ENCODE measurements around the gene OCA2. TPM values are rescaled to one million over a fixed set of nuclear protein-coding genes. Genes with fewer than 3 reads are reported as not detected.

The OCA2 gene
- total and polyA plus RNA-seq, 2 of the 8 experiments (the other 6 are each of a cell fraction or from before 2014, with no cell fraction given) = 0.20 TPM

DNA sequence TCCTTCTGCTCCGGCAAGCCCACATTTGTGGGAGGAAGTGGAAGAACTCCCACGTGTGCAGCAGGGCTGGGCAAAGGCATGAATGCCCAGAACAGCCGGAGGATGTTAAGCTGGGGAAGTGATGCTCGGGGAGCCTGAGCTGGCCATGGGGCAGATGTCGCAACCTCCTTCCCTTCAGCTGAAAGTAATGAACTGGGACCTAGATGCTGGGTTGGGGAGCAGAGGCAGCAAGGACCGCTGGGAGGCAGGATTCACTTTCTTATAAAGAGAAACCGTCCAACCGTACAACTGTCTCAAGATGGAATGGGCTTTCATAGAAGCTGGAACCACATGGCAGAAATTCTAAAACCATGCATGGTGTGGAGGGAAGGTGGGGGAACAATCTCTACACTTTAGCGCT lies 290.9 kb downstream of the OCA2 start:
- H3K56ac ChIP-seq (replicated peaks; ENCODE audit: insufficient read length, low read depth, low read length) = no peak overlapping the region
- no peak overlapping the region for H3K23ac ChIP-seq (ENCODE audit: insufficient read length)
- H3K9me3 ChIP-seq (ENCODE audit: insufficient read depth in 2 of 2, low read depth in 1 of 2, low read length in 1 of 2) = no peaks in the 10 kb centered on the region
- no peak overlapping the region for H3K4me2 ChIP-seq (ENCODE audit: insufficient read depth in 1 of 2, low read depth in 2 of 2, low read length in 2 of 2)
- no peak overlapping the region for H2BK120ac ChIP-seq (replicated peaks; ENCODE audit: low read depth, low read length)
- H3K4ac ChIP-seq (replicated peaks; ENCODE audit: insufficient read length, low read depth, low read length) = no peak overlapping the region
- no peak overlapping the region for H3K27ac ChIP-seq (ENCODE audit: low read depth, low read length)
- no peaks in the 10 kb centered on the region for H3K79me2 ChIP-seq (ENCODE audit: control insufficient read depth in 1 of 2, insufficient read depth in 2 of 2, low read length in 2 of 2)
- H3K4me3 ChIP-seq (ENCODE audit: extremely low read depth in 1 of 4, insufficient read depth in 2 of 4, low read depth in 3 of 4, low read length in 4 of 4) = no peak overlapping the region
- H2BK15ac ChIP-seq (ENCODE audit: low read length) = no peak overlapping the region
- no peaks in the 10 kb centered on the region for H3K23me2 ChIP-seq (ENCODE audit: low read depth, low read length)
- no peaks in the 10 kb centered on the region for H4K20me1 ChIP-seq (replicated peaks in 1 of 2; ENCODE audit: control insufficient read depth in 1 of 2, insufficient read depth in 2 of 2, low read length in 2 of 2)
- no peak overlapping the region for H3K14ac ChIP-seq (ENCODE audit: insufficient read length)
- H2AFZ ChIP-seq (ENCODE audit: low read length) = no peak overlapping the region
- WGBS, 2 experiments (ENCODE audit: extremely low coverage in 1 of 2, insufficient coverage in 1 of 2, insufficient read length in 1 of 2, insufficient replicate concordance in 2 of 2, low coverage in 1 of 2, low lambda C conversion rate in 2 of 2, missing lambda C conversion rate in 1 of 2) = 87% methylated on average over 9 of the region's 9 CpGs; no CpG with 5 or more reads in 1 of the 2 experiments
- no peak overlapping the region for H3K9ac ChIP-seq (replicated peaks in 1 of 4; ENCODE audit: extremely low read depth in 1 of 4, low read depth in 3 of 4, low read length in 3 of 4)
- no peak overlapping the region for H4K91ac ChIP-seq (replicated peaks; ENCODE audit: insufficient read length, low read length)
- no peaks in the 10 kb centered on the region for H3K36me3 ChIP-seq (ENCODE audit: control insufficient read depth in 2 of 4, insufficient read depth in 4 of 4, low read length in 3 of 4)
- TF ChIP-seq TAF1 (IDR thresholded peaks at IDR 0.05; ENCODE audit: low read depth, low read length) = no peak
- no peak for TF ChIP-seq CBX8 (IDR thresholded peaks at IDR 0.05; ENCODE audit: borderline replicate concordance, low read depth, low read length)
- TF ChIP-seq HDAC6 (IDR thresholded peaks at IDR 0.05; ENCODE audit: low read depth, low read length) = no peak
- TF ChIP-seq RFX5 (IDR thresholded peaks at IDR 0.05; ENCODE audit: borderline replicate concordance, low read depth, low read length) = no peak
- TF ChIP-seq TEAD4 (IDR thresholded peaks at IDR 0.05; ENCODE audit: low read depth, low read length) = no peak
- no peak for TF ChIP-seq NRF1 (IDR thresholded peaks at IDR 0.05; ENCODE audit: low read depth, low read length)
- TF ChIP-seq RBBP5 (IDR thresholded peaks at IDR 0.05; ENCODE audit: borderline replicate concordance, low read depth, low read length) = no peak
- TF ChIP-seq, protein P1, sequence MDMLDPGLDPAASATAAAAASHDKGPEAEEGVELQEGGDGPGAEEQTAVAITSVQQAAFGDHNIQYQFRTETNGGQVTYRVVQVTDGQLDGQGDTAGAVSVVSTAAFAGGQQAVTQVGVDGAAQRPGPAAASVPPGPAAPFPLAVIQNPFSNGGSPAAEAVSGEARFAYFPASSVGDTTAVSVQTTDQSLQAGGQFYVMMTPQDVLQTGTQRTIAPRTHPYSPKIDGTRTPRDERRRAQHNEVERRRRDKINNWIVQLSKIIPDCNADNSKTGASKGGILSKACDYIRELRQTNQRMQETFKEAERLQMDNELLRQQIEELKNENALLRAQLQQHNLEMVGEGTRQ (IDR thresholded peaks at IDR 0.05; ENCODE audit: low read length) = no peak
- TF ChIP-seq POLR2AphosphoS5 (IDR thresholded peaks at IDR 0.05; ENCODE audit: low read depth, low read length) = no peak
- POLR2A ChIA-PET (ENCODE audit: partially characterized antibody) = no interaction called here
- no peak overlapping the region for H2BK5ac ChIP-seq (ENCODE audit: low read depth, low read length)
- no peak overlapping the region for H2BK20ac ChIP-seq (ENCODE audit: low read length)
- DNase-seq (ENCODE audit: low read depth in 1 of 2, low spot score in 2 of 2) (no peak), FAIRE-seq (no peak)
- H2BK12ac ChIP-seq (ENCODE audit: low read depth, low read length) = no peak overlapping the region
- H4K8ac ChIP-seq (ENCODE audit: extremely low read depth, insufficient read depth, low read length) = no peak overlapping the region
- CTCF ChIA-PET (ENCODE audit: partially characterized antibody) = no interaction called here
- H3K18ac ChIP-seq (ENCODE audit: extremely low read depth, low read length) = no peak overlapping the region
- no peaks in the 10 kb centered on the region for H3K27me3 ChIP-seq (replicated peaks in 1 of 4; ENCODE audit: control insufficient read depth in 3 of 4, extremely low read depth in 1 of 4, insufficient read depth in 3 of 4, low read length in 3 of 4)
- H3K79me1 ChIP-seq (ENCODE audit: low read depth, low read length) = no peaks in the 10 kb centered on the region
- H3K4me1 ChIP-seq (replicated peaks in 1 of 4; ENCODE audit: control insufficient read depth in 3 of 4, insufficient read depth in 4 of 4, low read length in 3 of 4) = peaks cover 0 to 4% (median 0%) of the 10 kb centered on the region in 4 experiments; a peak in 1 of 7 replicates
- H2AK5ac ChIP-seq (ENCODE audit: low read depth, low read length) = no peak overlapping the region
- H4K5ac ChIP-seq (ENCODE audit: insufficient read length, low read depth, low read length) = no peak overlapping the region

Data from H1 (cell line).